Activated CD8-positive, alpha-beta memory T cell treated with anti-CD3 and anti-CD28 coated beads, Interleukin-2, amount 50 U/mL, for 24 hours (primary cell): ENCODE results near the gene SOX6.

Source experiments
- DNase-seq: peaks from one replicate; pipeline ENCODE4 v3.0.0-alpha.2; 2020; ENCODE audit errors: extremely low read depth

SOX6 gene

GRCh38 chr11:16317712-16318111 is 38.6 kb downstream of the SOX6 start:
- DNase-seq = no peak

GRCh38 chr11:16313846-16314245 is 42.5 kb downstream of the SOX6 start:
- DNase-seq = no peak

- no peak for DNase-seq
Observed at GRCh38 chr11:16312233-16312765, 44.0 kb downstream of the SOX6 start.

- no peak for DNase-seq
Observed at GRCh38 chr11:16311831-16312230, 44.5 kb downstream of the SOX6 start.

- no peak for DNase-seq
Observed at GRCh38 chr11:16310943-16311342, 45.4 kb downstream of the SOX6 start.

- DNase-seq = no peak
Observed at GRCh38 chr11:16309226-16309625, 47.1 kb downstream of the SOX6 start.

GRCh38 chr11:16301462-16301861 is 54.9 kb downstream of the SOX6 start:
- no peak for DNase-seq

- no peak for DNase-seq
Observed at GRCh38 chr11:16299884-16300782, 56.2 kb downstream of the SOX6 start.

- no peak for DNase-seq
Observed at GRCh38 chr11:16299390-16299789, 57.0 kb downstream of the SOX6 start.

- no peak for DNase-seq
Observed at GRCh38 chr11:16297332-16297731, 59.0 kb downstream of the SOX6 start.

GRCh38 chr11:16296273-16296672 is 60.1 kb downstream of the SOX6 start:
- DNase-seq = no peak

- DNase-seq = no peak
Observed at GRCh38 chr11:16295592-16295991, 60.8 kb downstream of the SOX6 start.

- DNase-seq = no peak
Observed at GRCh38 chr11:16293204-16293681, 63.1 kb downstream of the SOX6 start.

GRCh38 chr11:16292167-16292859 is 64.0 kb downstream of the SOX6 start:
- DNase-seq = no peak

GRCh38 chr11:16291729-16292128 is 64.6 kb downstream of the SOX6 start:
- DNase-seq = no peak

GRCh38 chr11:16289541-16289940 is 66.8 kb downstream of the SOX6 start:
- DNase-seq = no peak

GRCh38 chr11:16287630-16288280 is 68.6 kb downstream of the SOX6 start:
- DNase-seq = no peak

- no peak for DNase-seq
Observed at GRCh38 chr11:16286095-16286494, 70.3 kb downstream of the SOX6 start.

- no peak for DNase-seq
Observed at GRCh38 chr11:16280256-16280682, 76.1 kb downstream of the SOX6 start.

GRCh38 chr11:16279524-16279923 is 76.8 kb downstream of the SOX6 start:
- no peak for DNase-seq

- DNase-seq = no peak
Observed at GRCh38 chr11:16278979-16279378, 77.4 kb downstream of the SOX6 start.

- no peak for DNase-seq
Observed at GRCh38 chr11:16278273-16278672, 78.1 kb downstream of the SOX6 start.
